Keratinocyte (primary cell): ENCODE measurements around the gene SPATC1L. TPM values are rescaled to one million over a fixed set of nuclear protein-coding genes. Genes with fewer than 3 reads are reported as not detected.

Source experiments
- DNase-seq: peaks from one replicate; pipeline ENCODE4 v3.0.0-alpha.2; 2011; ENCODE audit warnings: low read depth, missing footprints, low spot score
- FAIRE-seq: peaks from 2 replicates; lab custom pipeline; 2011; peaks lifted over from hg19 to GRCh38; lab: Jason Lieb, UNC
- H2AFZ ChIP-seq: 2 replicates; pipeline ENCODE4 v1.6.0; 2012; ENCODE audit warnings: low read length, control low read depth, inconsistent platforms; ENCODE audit not compliant: control insufficient read depth
- H3K27ac ChIP-seq: 2 replicates; pipeline ENCODE4 v1.5.1; 2011; ENCODE audit warnings: low read length; ENCODE audit not compliant: control insufficient read depth, insufficient read depth
- H3K27me3 ChIP-seq: 3 replicates; pipeline ENCODE4 v1.6.0; 2011; ENCODE audit warnings: low read length; ENCODE audit not compliant: control insufficient read depth, insufficient read depth; ENCODE audit errors: extremely low read depth
- H3K36me3 ChIP-seq, 2 experiments: 2 replicates in 1 of 2; 3 replicates in 1 of 2; pipeline ENCODE4 v1.5.1; 2011; ENCODE audit warnings: low read length in 2 of 2, mild to moderate bottlenecking in 1 of 2; ENCODE audit not compliant: control insufficient read depth in 2 of 2, insufficient read depth in 2 of 2; ENCODE audit errors: extremely low read depth in 1 of 2
- H3K4me1 ChIP-seq: 3 replicates; pipeline ENCODE4 v1.5.1; 2011; ENCODE audit warnings: low read length; ENCODE audit not compliant: control insufficient read depth, insufficient read depth; ENCODE audit errors: extremely low read depth
- H3K4me2 ChIP-seq: 3 replicates; pipeline ENCODE4 v1.6.0; 2011; ENCODE audit warnings: low read depth, low read length; ENCODE audit not compliant: control insufficient read depth, insufficient read depth; ENCODE audit errors: extremely low read depth
- H3K4me3 ChIP-seq, 3 experiments: fragments of 200-600 bp in 1 of 3; sonication (generic) in 1 of 3; 2 replicates in 2 of 3; 3 replicates in 1 of 3; pipeline ENCODE4 v1.5.1; 2011 to 2016; ENCODE audit warnings: low read length in 3 of 3, mild to moderate bottlenecking in 3 of 3, control low read depth in 2 of 3, inconsistent platforms in 1 of 3, low read depth in 1 of 3, mixed read lengths in 1 of 3, mixed run types in 1 of 3, moderate library complexity in 1 of 3; ENCODE audit not compliant: control insufficient read depth in 2 of 3, insufficient read depth in 2 of 3; ENCODE audit errors: extremely low read depth in 1 of 3
- H3K79me2 ChIP-seq: 2 replicates; pipeline ENCODE4 v1.6.0; 2012; ENCODE audit warnings: low read length; ENCODE audit not compliant: control insufficient read depth, insufficient read depth
- H3K9ac ChIP-seq: 3 replicates; pipeline ENCODE4 v1.6.0; 2011; ENCODE audit warnings: low read length; ENCODE audit not compliant: control insufficient read depth, insufficient read depth; ENCODE audit errors: extremely low read depth
- H3K9me1 ChIP-seq: 3 replicates; pipeline ENCODE4 v1.6.0; 2011; ENCODE audit warnings: low read length; ENCODE audit not compliant: control insufficient read depth, insufficient read depth; ENCODE audit errors: extremely low read depth
- H3K9me3 ChIP-seq: 2 replicates; pipeline ENCODE4 v1.5.1; 2012; ENCODE audit warnings: low read depth, low read length; ENCODE audit not compliant: control insufficient read depth
- H4K20me1 ChIP-seq: 3 replicates; pipeline ENCODE4 v1.6.0; 2011; ENCODE audit warnings: low read length; ENCODE audit not compliant: control insufficient read depth, insufficient read depth; ENCODE audit errors: extremely low read depth
- EZH2 ChIP-seq: IDR thresholded peaks from one replicate; pipeline ENCODE4 v1.6.1; 2012; ENCODE audit warnings: inconsistent platforms, mild to moderate bottlenecking, low read length, moderate library complexity
- dilution Hi-C: fragments of 300-500 bp; cut with MboI; formaldehyde crosslinking; loops from one replicate; pipeline ENCODE4 v1.7.0; 2020; ENCODE audit warnings: low sequenced_read_pairs; ENCODE audit not compliant: extremely low pct_ligation_motif_present
- polyA plus RNA-seq, 5 experiments: library from polyadenylated mRNA; depleted of rRNA in 3 of 5; stranded (reverse) in 3 of 5; stranded (forward) in 1 of 5; unstranded in 1 of 5; fragments of >200 nt; gene quantifications; 1 replicate in 1 of 5; 2 replicates in 3 of 5; 3 replicates in 1 of 5; pipeline versions ENCODE4 v1.2.1 to v1.2.3, GENCODE V29; 2011 to 2012; ENCODE audit warnings: missing spikeins in 2 of 5, low read depth in 1 of 5, low replicate concordance in 1 of 5
- TF ChIP-seq, protein P1 (sequence below), 3 experiments: IDR thresholded peaks in 1 of 3; conservative IDR thresholded peaks in 1 of 3; optimal IDR thresholded peaks in 1 of 3; 2 replicates in 2 of 3; 3 replicates in 1 of 3; pipeline versions ENCODE3 to v1.5.1; 2011; ENCODE audit warnings: low read length in 3 of 3, mild to moderate bottlenecking in 3 of 3, moderate library complexity in 2 of 3, control low read depth in 1 of 3, inconsistent platforms in 1 of 3; ENCODE audit not compliant: insufficient read depth in 2 of 3; ENCODE audit errors: extremely low read depth in 1 of 3

Gene SPATC1L
- polyA plus RNA-seq, 1 donor (not counting 4 experiments of a cell fraction or from before 2014, with no cell fraction given) = 1.3 TPM

GRCh38 chr21:46199436-46200373, 15.4 kb upstream of the SPATC1L start:
- dilution Hi-C loops = no loop called here
- Histone ChIP-seq H3K4me3 (no peak overlapping the region), H2AFZ (no peak overlapping the region), H3K27ac (no peak overlapping the region), H3K9me1 (no peaks in the 10 kb centered on the region), H3K9me3 (no peaks in the 10 kb centered on the region), H3K4me1 (no peaks in the 10 kb centered on the region), H3K27me3 (no peaks in the 10 kb centered on the region), H3K4me2 (no peak overlapping the region), H3K36me3 (peaks cover 43 to 50% of the 10 kb centered on the region in 2 experiments), H3K9ac (no peak overlapping the region), H4K20me1 (no peaks in the 10 kb centered on the region), H3K79me2 (peaks cover 18% of the 10 kb centered on the region)
- TF ChIP-seq EZH2 = no peak
- TF ChIP-seq, protein P1, sequence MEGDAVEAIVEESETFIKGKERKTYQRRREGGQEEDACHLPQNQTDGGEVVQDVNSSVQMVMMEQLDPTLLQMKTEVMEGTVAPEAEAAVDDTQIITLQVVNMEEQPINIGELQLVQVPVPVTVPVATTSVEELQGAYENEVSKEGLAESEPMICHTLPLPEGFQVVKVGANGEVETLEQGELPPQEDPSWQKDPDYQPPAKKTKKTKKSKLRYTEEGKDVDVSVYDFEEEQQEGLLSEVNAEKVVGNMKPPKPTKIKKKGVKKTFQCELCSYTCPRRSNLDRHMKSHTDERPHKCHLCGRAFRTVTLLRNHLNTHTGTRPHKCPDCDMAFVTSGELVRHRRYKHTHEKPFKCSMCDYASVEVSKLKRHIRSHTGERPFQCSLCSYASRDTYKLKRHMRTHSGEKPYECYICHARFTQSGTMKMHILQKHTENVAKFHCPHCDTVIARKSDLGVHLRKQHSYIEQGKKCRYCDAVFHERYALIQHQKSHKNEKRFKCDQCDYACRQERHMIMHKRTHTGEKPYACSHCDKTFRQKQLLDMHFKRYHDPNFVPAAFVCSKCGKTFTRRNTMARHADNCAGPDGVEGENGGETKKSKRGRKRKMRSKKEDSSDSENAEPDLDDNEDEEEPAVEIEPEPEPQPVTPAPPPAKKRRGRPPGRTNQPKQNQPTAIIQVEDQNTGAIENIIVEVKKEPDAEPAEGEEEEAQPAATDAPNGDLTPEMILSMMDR (optimal IDR thresholded peaks at IDR 0.05 in 1 of 3, IDR thresholded peaks at IDR 0.05 in 1 of 3, conservative IDR thresholded peaks at IDR 0.05 in 1 of 3; ENCODE audit: extremely low read depth in 1 of 3, insufficient read depth in 2 of 3, low read length in 3 of 3) = no peak
- no peak for DNase-seq
- no peak for FAIRE-seq

- TF ChIP-seq EZH2 = no peak
- TF ChIP-seq, protein P1 (optimal IDR thresholded peaks at IDR 0.05 in 1 of 3, IDR thresholded peaks at IDR 0.05 in 1 of 3, conservative IDR thresholded peaks at IDR 0.05 in 1 of 3; ENCODE audit: extremely low read depth in 1 of 3, insufficient read depth in 2 of 3, low read length in 3 of 3) = no peak
- dilution Hi-C loops = no loop called here
- Histone ChIP-seq H3K4me1 (no peaks in the 10 kb centered on the region), H3K36me3 (peaks cover 51 to 57% of the 10 kb centered on the region in 2 experiments), H3K9ac (no peak overlapping the region), H4K20me1 (peaks cover 2% of the 10 kb centered on the region), H3K4me2 (no peak overlapping the region), H3K27ac (no peak overlapping the region), H3K27me3 (no peaks in the 10 kb centered on the region), H2AFZ (no peak overlapping the region), H3K9me1 (no peaks in the 10 kb centered on the region), H3K79me2 (peaks cover 16% of the 10 kb centered on the region), H3K4me3 (no peak overlapping the region), H3K9me3 (no peaks in the 10 kb centered on the region)
- DNase-seq (no peak), FAIRE-seq (no peak)
Observed at GRCh38 chr21:46196733-46197132, 12.5 kb upstream of the SPATC1L start.
